VCaP (cell line): ENCODE results near the gene C15orf40.

ENCODE experiments used
- H3K27ac ChIP-seq: fragments of 450-650 bp; 2 replicates; pipeline ENCODE4 v1.5.1; 2017
- CTCF ChIP-seq: fragments of 450-650 bp; conservative IDR thresholded peaks from 2 replicates; pipeline ENCODE4 v1.5.1; 2017; ENCODE audit warnings: mild to moderate bottlenecking, moderate library complexity

Gene C15orf40

DNA sequence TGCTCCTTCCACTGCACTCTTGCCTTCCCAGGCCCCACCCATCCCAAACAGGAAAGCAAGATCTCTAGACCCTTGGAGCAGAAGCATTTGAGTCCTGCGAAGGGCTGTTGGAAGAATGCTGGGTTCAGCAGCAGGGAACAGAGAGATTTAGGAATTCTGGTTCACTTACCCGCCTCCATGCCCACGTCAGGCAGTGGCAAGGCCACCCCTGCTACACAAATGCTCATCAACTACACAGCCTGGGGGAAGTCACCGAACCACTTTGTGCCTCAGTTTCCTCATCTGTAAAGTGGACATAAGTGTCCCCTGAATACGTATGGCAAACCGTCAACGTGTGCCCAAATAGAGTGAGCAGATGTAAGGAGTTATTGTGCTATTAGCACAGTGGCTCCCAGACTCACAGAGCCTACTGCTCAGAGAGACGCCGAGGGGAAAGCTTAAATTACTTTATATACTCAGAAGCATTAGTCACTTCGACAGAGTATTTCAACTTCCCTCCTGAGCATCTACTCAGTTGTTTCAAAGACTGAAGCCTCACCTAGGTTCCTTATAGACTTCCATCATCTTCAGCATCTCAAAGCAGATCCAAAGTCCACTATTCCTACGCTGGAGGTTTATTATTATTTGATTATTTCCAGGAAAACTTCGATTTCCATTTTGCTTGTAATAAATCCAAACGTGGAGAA lies 59.8 kb downstream of the C15orf40 start:
- no peak for TF ChIP-seq CTCF

GRCh38 chr15:82950746-82951370 lies 60.6 kb downstream of the C15orf40 start:
- TF ChIP-seq CTCF, result no peak

More for the DNA sequence above, 59.8 kb downstream of the C15orf40 start:
- peak overlapping the region; percentile 96 for H3K27ac ChIP-seq

DNA sequence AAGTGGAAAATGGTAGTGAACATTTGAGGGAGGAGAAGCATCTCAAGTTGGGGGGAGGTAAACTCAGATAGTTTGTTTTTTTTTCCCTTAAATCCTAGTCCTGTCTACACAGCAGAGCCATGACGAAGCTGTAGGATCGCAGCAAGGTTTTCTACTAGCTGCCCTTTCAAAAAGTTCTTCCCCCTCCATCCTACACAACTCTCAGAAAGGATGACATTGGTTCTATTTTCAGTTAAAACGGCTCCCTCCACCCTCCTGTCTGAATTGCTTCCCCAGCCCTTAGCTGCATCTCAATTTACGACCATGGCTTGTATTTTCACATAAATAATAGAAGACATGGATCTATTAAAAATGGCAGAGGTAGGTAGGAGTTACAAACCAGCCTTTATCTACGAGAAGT lies 61.1 kb downstream of the C15orf40 start:
- no peak for TF ChIP-seq CTCF
- peak overlapping the region; percentile 96 for H3K27ac ChIP-seq

More at GRCh38 chr15:82950746-82951370, 60.6 kb downstream of the C15orf40 start:
- H3K27ac ChIP-seq, result peak overlapping the region; percentile 96

DNA sequence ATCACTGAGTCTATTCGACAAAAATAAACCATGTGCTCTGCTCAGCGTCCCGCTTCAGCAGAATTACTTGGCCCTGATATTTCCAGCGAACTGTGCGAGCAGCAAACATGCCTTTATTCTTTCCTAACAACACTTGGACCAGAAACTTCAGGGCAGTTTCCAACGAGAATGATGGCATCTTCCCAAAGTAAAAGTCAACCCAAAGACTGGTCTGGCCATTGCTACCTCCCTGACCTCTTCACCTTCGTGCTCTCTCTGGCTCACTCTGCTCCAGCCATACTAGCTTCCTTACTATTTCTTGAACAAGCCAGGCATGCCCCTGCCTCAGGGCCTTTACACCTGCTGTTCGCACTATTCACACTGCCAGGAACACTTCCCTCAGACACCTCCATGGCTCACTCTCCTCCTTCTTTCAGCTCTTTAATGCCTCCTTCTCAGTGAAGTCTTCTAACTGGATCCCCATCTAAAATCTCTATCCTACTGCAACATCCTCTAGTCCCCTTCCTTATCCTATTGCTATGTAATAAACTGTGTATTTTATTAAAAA lies 65.2 kb downstream of the C15orf40 start:
- no peak overlapping the region for H3K27ac ChIP-seq
- TF ChIP-seq CTCF, result no peak

DNA sequence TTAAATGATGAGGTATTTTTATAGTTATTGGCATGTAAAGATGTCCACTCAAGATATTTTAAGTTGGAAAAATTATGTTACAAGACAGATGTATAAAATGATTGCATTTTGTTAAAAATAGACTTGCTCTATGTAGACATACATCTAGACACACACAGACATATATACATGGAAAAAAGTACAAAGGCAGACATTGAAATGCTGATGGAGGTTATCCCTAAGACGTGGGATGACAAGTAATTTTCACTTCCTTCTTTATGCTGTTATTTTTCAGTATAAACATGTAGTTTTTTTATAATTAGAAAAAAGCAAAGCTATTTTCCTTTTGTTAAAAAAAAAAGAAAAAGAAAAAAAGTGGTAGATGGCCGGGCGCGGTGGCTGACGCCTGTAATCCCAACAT lies 66.1 kb downstream of the C15orf40 start:
- no peak overlapping the region for H3K27ac ChIP-seq
- TF ChIP-seq CTCF, result no peak

GRCh38 chr15:82944821-82945220 lies 66.6 kb downstream of the C15orf40 start:
- TF ChIP-seq CTCF, result no peak
- H3K27ac ChIP-seq, result no peak overlapping the region; the same call in 1 of the 2 replicates

- H3K27ac ChIP-seq, result no peak overlapping the region; the same call in 1 of the 2 replicates
- TF ChIP-seq CTCF, result no peak
Observed at GRCh38 chr15:82944056-82944455, 67.4 kb downstream of the C15orf40 start.
